Activated B cell treated with CpG ODN at 0.5 μM for 24 hours (primary cell): Measurements from ENCODE around the gene TPGS1. TPM values are rescaled to one million over a fixed set of nuclear protein-coding genes. Genes with fewer than 3 reads are reported as not detected.

Source experiments
- ATAC-seq: fragments of 200-7000 bp; cut with Tn5 transposase; one replicate; pipeline ENCODE4 v1.10.0; 2021; ENCODE audit warnings: low read depth, mild to moderate bottlenecking, moderate library complexity
- CTCF ChIA-PET: fragments of 350-600 bp; sonication (Branson Sonifier 250); formaldehyde crosslinking; loops from one replicate; lab custom pipeline; 2021; ENCODE audit warnings: antibody characterized with exemption; lab: Charles Lee
- POLR2A ChIA-PET: fragments of 350-600 bp; sonication (Branson Sonifier 250); formaldehyde crosslinking; loops from one replicate; lab custom pipeline; 2021; ENCODE audit warnings: antibody characterized with exemption; lab: Charles Lee
- DNase-seq: peaks from one replicate; pipeline ENCODE4 v3.0.0; 2022
- H3K27ac Mint-ChIP-seq: one replicate; pipeline ENCODE4 v1.8.0; 2020; ENCODE audit warnings: mixed read lengths
- H3K27me3 Mint-ChIP-seq: one replicate; pipeline ENCODE4 v1.8.0; 2021; ENCODE audit warnings: mixed read lengths
- H3K36me3 Mint-ChIP-seq: one replicate; pipeline ENCODE4 v1.8.0; 2021; ENCODE audit warnings: low read depth, mixed read lengths
- H3K4me1 Mint-ChIP-seq: one replicate; pipeline ENCODE4 v1.8.0; 2021; ENCODE audit warnings: mixed read lengths
- H3K4me3 Mint-ChIP-seq: one replicate; pipeline ENCODE4 v1.8.0; 2020; ENCODE audit warnings: mild to moderate bottlenecking, mixed read lengths
- H3K9me3 Mint-ChIP-seq: one replicate; pipeline ENCODE4 v1.8.0; 2020; ENCODE audit warnings: mixed read lengths
- intact Hi-C: fragments of 100-400 bp; cut with micrococcal nuclease; formaldehyde crosslinking; loops from one replicate; pipeline ENCODE4 v1.15.1; 2024
- total RNA-seq: library from RNA; stranded (reverse); gene quantifications from 2 replicates; pipeline ENCODE4 v1.2.3, GENCODE V29; 2022
- TF ChIP-seq, protein P1 (sequence below): fragments of 200-600 bp; IDR thresholded peaks from one replicate; pipeline ENCODE4 v1.8.0; 2022; ENCODE audit warnings: antibody characterized with exemption, mild to moderate bottlenecking

Gene TPGS1
- total RNA-seq, 1 donor from 2014 or later: 23.8 TPM

GRCh38 chr19:536881-537404 is 29.6 kb downstream of the TPGS1 start:
- Mint-ChIP-seq H3K9me3 (no peaks in the 10 kb centered on the region), H3K36me3 (peaks cover 26% of the 10 kb centered on the region), H3K4me1 (peaks cover 16% of the 10 kb centered on the region), H3K27me3 (no peaks in the 10 kb centered on the region), H3K4me3 (no peak overlapping the region), H3K27ac (no peak overlapping the region)
- DNase-seq (no peak), ATAC-seq (no peak)
- TF ChIP-seq, protein P1, sequence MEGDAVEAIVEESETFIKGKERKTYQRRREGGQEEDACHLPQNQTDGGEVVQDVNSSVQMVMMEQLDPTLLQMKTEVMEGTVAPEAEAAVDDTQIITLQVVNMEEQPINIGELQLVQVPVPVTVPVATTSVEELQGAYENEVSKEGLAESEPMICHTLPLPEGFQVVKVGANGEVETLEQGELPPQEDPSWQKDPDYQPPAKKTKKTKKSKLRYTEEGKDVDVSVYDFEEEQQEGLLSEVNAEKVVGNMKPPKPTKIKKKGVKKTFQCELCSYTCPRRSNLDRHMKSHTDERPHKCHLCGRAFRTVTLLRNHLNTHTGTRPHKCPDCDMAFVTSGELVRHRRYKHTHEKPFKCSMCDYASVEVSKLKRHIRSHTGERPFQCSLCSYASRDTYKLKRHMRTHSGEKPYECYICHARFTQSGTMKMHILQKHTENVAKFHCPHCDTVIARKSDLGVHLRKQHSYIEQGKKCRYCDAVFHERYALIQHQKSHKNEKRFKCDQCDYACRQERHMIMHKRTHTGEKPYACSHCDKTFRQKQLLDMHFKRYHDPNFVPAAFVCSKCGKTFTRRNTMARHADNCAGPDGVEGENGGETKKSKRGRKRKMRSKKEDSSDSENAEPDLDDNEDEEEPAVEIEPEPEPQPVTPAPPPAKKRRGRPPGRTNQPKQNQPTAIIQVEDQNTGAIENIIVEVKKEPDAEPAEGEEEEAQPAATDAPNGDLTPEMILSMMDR: no peak
- ChIA-PET POLR2A (no interaction called here), CTCF (no interaction called here)
- intact Hi-C loops: no loop called here

DNA sequence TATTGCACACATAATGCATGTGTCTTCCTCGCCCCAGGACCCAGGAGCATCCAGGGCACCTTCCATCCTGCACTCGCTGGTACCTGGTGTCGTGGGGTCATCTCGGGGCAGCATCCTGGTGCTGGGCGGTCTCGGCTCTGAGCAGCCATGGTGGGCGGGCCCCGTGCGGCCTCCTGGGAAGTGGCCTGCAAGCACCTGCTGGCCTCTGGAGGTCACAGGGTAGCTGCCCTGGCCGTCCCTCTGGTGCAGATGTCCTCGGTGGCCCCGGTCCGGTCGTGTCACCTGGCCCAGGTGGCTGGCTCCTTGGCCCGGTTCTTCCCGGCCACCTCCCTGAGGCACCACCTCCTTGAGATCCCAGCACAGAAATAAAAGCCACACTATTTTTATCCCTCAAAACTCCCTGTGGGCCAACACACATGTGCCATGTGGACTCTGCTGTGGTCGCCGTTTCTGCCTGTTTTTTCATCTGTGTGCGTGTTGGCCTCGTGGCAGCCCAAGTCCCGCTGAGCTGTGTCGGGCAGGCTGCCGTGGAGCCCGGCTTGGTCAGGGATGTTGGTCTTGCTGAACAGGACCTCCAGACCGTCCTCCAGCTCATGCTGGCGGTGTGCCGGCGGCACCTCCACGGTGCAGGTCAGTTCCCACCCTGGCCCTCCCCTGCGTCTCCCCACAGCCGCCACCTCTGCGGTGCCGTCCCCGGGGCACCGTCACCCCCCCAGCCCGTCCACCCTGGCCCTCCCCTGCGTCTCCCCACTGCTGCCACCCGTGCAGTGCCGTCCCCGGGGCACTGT is 31.5 kb downstream of the TPGS1 start:
- ChIA-PET POLR2A (no interaction called here), CTCF (no interaction called here)
- DNase-seq (no peak), ATAC-seq (no peak)
- H3K4me1 Mint-ChIP-seq: peaks cover 10% of the 10 kb centered on the region
- no peaks in the 10 kb centered on the region for H3K27me3 Mint-ChIP-seq
- TF ChIP-seq, protein P1: no peak
- intact Hi-C loops: no loop called here
- no peaks in the 10 kb centered on the region for H3K9me3 Mint-ChIP-seq
- H3K36me3 Mint-ChIP-seq: peaks cover 28% of the 10 kb centered on the region
- H3K4me3 Mint-ChIP-seq: no peak overlapping the region
- no peak overlapping the region for H3K27ac Mint-ChIP-seq

- ChIA-PET CTCF (no interaction called here), POLR2A (no interaction called here)
- ATAC-seq: no peak
- TF ChIP-seq, protein P1: no peak
- DNase-seq: no peak
- H3K27me3 Mint-ChIP-seq: no peaks in the 10 kb centered on the region
- intact Hi-C loops: no loop called here
- H3K36me3 Mint-ChIP-seq: peaks cover 28% of the 10 kb centered on the region
- no peak overlapping the region for H3K4me3 Mint-ChIP-seq
- peaks cover 6% of the 10 kb centered on the region for H3K4me1 Mint-ChIP-seq
- H3K9me3 Mint-ChIP-seq: no peaks in the 10 kb centered on the region
- no peak overlapping the region for H3K27ac Mint-ChIP-seq
Observed at GRCh38 chr19:539429-540030, 32.2 kb downstream of the TPGS1 start.

- CTCF ChIA-PET: no interaction called here
- no peak overlapping the region for H3K4me3 Mint-ChIP-seq
- no peak overlapping the region for H3K27ac Mint-ChIP-seq
Observed at GRCh38 chr19:540867-541637, 33.8 kb downstream of the TPGS1 start.

More at GRCh38 chr19:540867-541637, 33.8 kb downstream of the TPGS1 start:
- peaks cover 28% of the 10 kb centered on the region for H3K36me3 Mint-ChIP-seq
- DNase-seq (no peak), ATAC-seq (no peak)
- intact Hi-C loops: no loop called here
- POLR2A ChIA-PET: no interaction called here
- peaks cover 4% of the 10 kb centered on the region for H3K4me1 Mint-ChIP-seq
- H3K27me3 Mint-ChIP-seq: no peaks in the 10 kb centered on the region
- no peaks in the 10 kb centered on the region for H3K9me3 Mint-ChIP-seq
- TF ChIP-seq, protein P1: no peak
